K562 (cell line): Measurements from ENCODE around the gene RNF128. TPM values are rescaled to one million over a fixed set of nuclear protein-coding genes. Genes with fewer than 3 reads are reported as not detected.

Source experiments
- ATAC-seq: fragments of 200-7000 bp; cut with Tn5 transposase; 3 replicates; pipeline ENCODE4 v1.9.1; 2020; ENCODE audit warnings: moderate library complexity
- BruUV-seq: library from RNA; stranded (reverse); fragments of 400-500 nt; replicated peaks from 2 replicates; lab custom pipeline; 2021; lab: Mats Ljungman, UMichigan
- CTCF ChIA-PET: fragments of 300-600 bp; formaldehyde crosslinking; extraction: SDS; loops from one replicate; lab custom pipeline; 2021; ENCODE audit warnings: low intra/inter-chr PET ratio; lab: Yijun Ruan, JAX
- POLR2A ChIA-PET: fragments of 300-600, 350-650 bp; sonication (Branson Sonifier 250); formaldehyde crosslinking; extraction: SDS; loops from one replicate; lab custom pipeline; 2021; ENCODE audit warnings: antibody characterized with exemption, inconsistent platforms; lab: Yijun Ruan, JAX
- DNase-seq, 4 experiments: peaks; one replicate each; pipeline versions ENCODE4 v3.0.0 to v3.0.0-alpha.2; 2011 to 2018; ENCODE audit warnings: low spot score in 3 of 4, mixed read lengths in 3 of 4; ENCODE audit errors: extremely low read depth in 1 of 4
- FAIRE-seq: peaks from 2 replicates; lab custom pipeline; 2011; peaks lifted over from hg19 to GRCh38; lab: Jason Lieb, UNC
- H2AFZ ChIP-seq: 2 replicates; pipeline ENCODE4 v1.6.0; 2011; ENCODE audit warnings: low read depth, low read length, control low read depth, inconsistent platforms
- H3K27ac ChIP-seq: fragments of 200-600 bp; 3 replicates; pipeline ENCODE4 v1.8.0; 2011; ENCODE audit warnings: low read depth, mild to moderate bottlenecking, control low read depth, inconsistent platforms, low read length, moderate library complexity, mixed read lengths; ENCODE audit errors: extremely low read depth
- H3K27me3 ChIP-seq, 2 experiments: fragments of 300-600 bp in 1 of 2; 2 replicates in 1 of 2; 3 replicates in 1 of 2; pipeline versions ENCODE4 v1.6.0 to v1.8.0; 2011; ENCODE audit warnings: inconsistent platforms in 2 of 2, low read length in 2 of 2, mild to moderate bottlenecking in 1 of 2, mixed read lengths in 1 of 2, moderate library complexity in 1 of 2; ENCODE audit not compliant: control insufficient read depth in 2 of 2, insufficient read depth in 2 of 2
- H3K36me3 ChIP-seq: fragments of 300-600 bp; 3 replicates; pipeline ENCODE4 v1.8.0; 2011; ENCODE audit warnings: mild to moderate bottlenecking, low read length, inconsistent platforms; ENCODE audit not compliant: control insufficient read depth, insufficient read depth
- H3K4me1 ChIP-seq, 2 experiments: fragments of 200-600 bp in 1 of 2; replicated peaks in 1 of 2; 2 replicates in 1 of 2; 3 replicates in 1 of 2; pipeline versions ENCODE4 v1.5.1 to v1.8.0; 2011; ENCODE audit warnings: inconsistent platforms in 2 of 2, low read length in 2 of 2, mild to moderate bottlenecking in 1 of 2, mixed read lengths in 1 of 2, moderate library complexity in 1 of 2; ENCODE audit not compliant: control insufficient read depth in 2 of 2, insufficient read depth in 2 of 2
- H3K4me2 ChIP-seq: 2 replicates; pipeline ENCODE4 v1.6.1; 2011; ENCODE audit warnings: low read length, control low read depth, inconsistent platforms, mixed read lengths; ENCODE audit not compliant: insufficient read depth
- H3K4me3 ChIP-seq: fragments of 200-600 bp; sonication (generic), shearing (Covaris generic); 2 replicates; pipeline ENCODE4 v1.5.1; 2016; ENCODE audit warnings: control low read depth, inconsistent platforms
- H3K79me2 ChIP-seq: fragments of 200-600 bp; 3 replicates; pipeline ENCODE4 v1.8.0; 2011; ENCODE audit warnings: low read length, inconsistent platforms; ENCODE audit not compliant: control insufficient read depth, insufficient read depth
- H3K9ac ChIP-seq, 2 experiments: 2 replicates each; pipeline versions ENCODE4 v1.6.0 to v1.6.1; 2011; ENCODE audit warnings: low read depth in 2 of 2, low read length in 2 of 2, control low read depth in 1 of 2, inconsistent platforms in 1 of 2, mild to moderate bottlenecking in 1 of 2, mixed read lengths in 1 of 2; ENCODE audit not compliant: insufficient read depth in 1 of 2
- H3K9me1 ChIP-seq: one replicate; pipeline ENCODE4 v1.6.0; 2011; ENCODE audit warnings: inconsistent platforms, mild to moderate bottlenecking, low read length, moderate library complexity; ENCODE audit not compliant: control insufficient read depth, insufficient read depth
- H3K9me3 ChIP-seq: replicated peaks from 2 replicates; pipeline ENCODE4 v1.5.1; 2011; ENCODE audit warnings: low read depth, low read length, inconsistent platforms; ENCODE audit not compliant: control insufficient read depth, insufficient read depth
- H4K20me1 ChIP-seq: replicated peaks from 2 replicates; pipeline ENCODE4 v1.6.1; 2011; ENCODE audit warnings: low read length, inconsistent platforms, mixed read lengths; ENCODE audit not compliant: control insufficient read depth, insufficient read depth
- GMEB1 ChIP-seq: fragments of 250-450 bp; sonication (Bioruptor Pico); IDR thresholded peaks from 2 replicates; pipeline ENCODE4 v1.4.0; 2020; ENCODE audit warnings: mild to moderate bottlenecking
- NR2F6 ChIP-seq: fragments of 450-650 bp; formaldehyde crosslinking; IDR thresholded peaks from 2 replicates; pipeline ENCODE4 v1.4.0; 2020; ENCODE audit warnings: mild to moderate bottlenecking
- POLR2AphosphoS5 ChIP-seq: IDR thresholded peaks from 2 replicates; pipeline ENCODE4 v1.6.1; 2011; ENCODE audit warnings: mild to moderate bottlenecking, low read depth, low read length, moderate library complexity; ENCODE audit not compliant: control insufficient read depth, insufficient read depth
- PRPF4 ChIP-seq: fragments of 200-400 bp; formaldehyde crosslinking; IDR thresholded peaks from one replicate; pipeline ENCODE4 v1.6.1; 2017; ENCODE audit warnings: low read length, low read depth, mild to moderate bottlenecking; ENCODE audit not compliant: insufficient read depth, poor library complexity, severe bottlenecking
- U2AF2 ChIP-seq: fragments of 200-400 bp; formaldehyde crosslinking; optimal IDR thresholded peaks from 2 replicates; pipeline ENCODE3; 2017; ENCODE audit warnings: low read depth, mild to moderate bottlenecking, low read length
- ZNF57 ChIP-seq: fragments of 450-650 bp; formaldehyde crosslinking; IDR thresholded peaks from 2 replicates; pipeline ENCODE4 v1.4.0; 2020; ENCODE audit warnings: mild to moderate bottlenecking, moderate library complexity
- WGBS: fragments of 100-300 bp; shearing (Covaris generic); methylation state at CpG from one replicate; pipeline ENCODE4 v1.1.6; 2016; ENCODE audit warnings: low coverage, mixed read lengths; ENCODE audit not compliant: insufficient coverage; ENCODE audit errors: missing lambda C conversion rate; 5-methylcytosine and 5-hydroxymethylcytosine counted together
- in situ Hi-C: fragments of 300-500 bp; cut with MboI; formaldehyde crosslinking; loops from 4 replicates; pipeline ENCODE4 v1.15.0; 2018; ENCODE audit warnings: inconsistent platforms, mixed read lengths
- intact Hi-C: fragments of 100-400 bp; cut with micrococcal nuclease; formaldehyde crosslinking; loops from 2 replicates; pipeline ENCODE4 v1.14.2; 2022
- polyA plus RNA-seq, 8 experiments: library from polyadenylated mRNA; depleted of rRNA in 4 of 8; stranded (reverse) in 5 of 8; unstranded in 3 of 8; fragments of >200 nt; fragmentation: Nextera tagmentation in 2 of 8; fragmentation: Illumina TruSeq in 1 of 8; extraction: Ambion mirVana in 2 of 8; extraction: Trizol in 1 of 8; gene quantifications; 2 replicates each; pipeline versions ENCODE4 v1.2.1 to v1.2.3, GENCODE V29; 2011 to 2014; ENCODE audit warnings: inconsistent platforms in 1 of 8, missing spikeins in 1 of 8
- total RNA-seq, 7 experiments: library from RNA; depleted of rRNA in 6 of 7; stranded (reverse); fragments of >200 nt in 6 of 7; fragmentation: Illumina TruSeq in 2 of 7; extraction: Trizol in 2 of 7; gene quantifications; 2 replicates each; pipeline versions ENCODE4 v1.2.1 to v1.2.3, GENCODE V29; 2011 to 2021; ENCODE audit warnings: low replicate concordance in 1 of 7
- TF ChIP-seq, protein P1 (sequence below): fragments of 450-650 bp; IDR thresholded peaks from 2 replicates; pipeline ENCODE4 v1.6.1; 2018; ENCODE audit not compliant: partially characterized antibody
- TF ChIP-seq, protein P2 (sequence below): IDR thresholded peaks from 2 replicates; pipeline ENCODE4 v1.6.1; 2011; ENCODE audit not compliant: insufficient read length; ENCODE audit errors: extremely low read depth
- TF ChIP-seq, protein P3 (sequence below): fragments of 250-450 bp; sonication (Bioruptor Pico); IDR thresholded peaks from 2 replicates; pipeline ENCODE4 v1.5.0; 2020; ENCODE audit warnings: mild to moderate bottlenecking, borderline replicate concordance

The RNF128 gene
- total and polyA plus RNA-seq, 9 of the 15 experiments (the other 6 are each of a cell fraction or from before 2014, with no cell fraction given): 0.07 TPM; not detected in 8

- POLR2A ChIA-PET: no interaction called here
- in situ Hi-C loops: no loop called here
- no peak for TF ChIP-seq POLR2AphosphoS5
- TF ChIP-seq ZNF57 (CRISPR knock-in tag): no peak
- TF ChIP-seq, protein P1, sequence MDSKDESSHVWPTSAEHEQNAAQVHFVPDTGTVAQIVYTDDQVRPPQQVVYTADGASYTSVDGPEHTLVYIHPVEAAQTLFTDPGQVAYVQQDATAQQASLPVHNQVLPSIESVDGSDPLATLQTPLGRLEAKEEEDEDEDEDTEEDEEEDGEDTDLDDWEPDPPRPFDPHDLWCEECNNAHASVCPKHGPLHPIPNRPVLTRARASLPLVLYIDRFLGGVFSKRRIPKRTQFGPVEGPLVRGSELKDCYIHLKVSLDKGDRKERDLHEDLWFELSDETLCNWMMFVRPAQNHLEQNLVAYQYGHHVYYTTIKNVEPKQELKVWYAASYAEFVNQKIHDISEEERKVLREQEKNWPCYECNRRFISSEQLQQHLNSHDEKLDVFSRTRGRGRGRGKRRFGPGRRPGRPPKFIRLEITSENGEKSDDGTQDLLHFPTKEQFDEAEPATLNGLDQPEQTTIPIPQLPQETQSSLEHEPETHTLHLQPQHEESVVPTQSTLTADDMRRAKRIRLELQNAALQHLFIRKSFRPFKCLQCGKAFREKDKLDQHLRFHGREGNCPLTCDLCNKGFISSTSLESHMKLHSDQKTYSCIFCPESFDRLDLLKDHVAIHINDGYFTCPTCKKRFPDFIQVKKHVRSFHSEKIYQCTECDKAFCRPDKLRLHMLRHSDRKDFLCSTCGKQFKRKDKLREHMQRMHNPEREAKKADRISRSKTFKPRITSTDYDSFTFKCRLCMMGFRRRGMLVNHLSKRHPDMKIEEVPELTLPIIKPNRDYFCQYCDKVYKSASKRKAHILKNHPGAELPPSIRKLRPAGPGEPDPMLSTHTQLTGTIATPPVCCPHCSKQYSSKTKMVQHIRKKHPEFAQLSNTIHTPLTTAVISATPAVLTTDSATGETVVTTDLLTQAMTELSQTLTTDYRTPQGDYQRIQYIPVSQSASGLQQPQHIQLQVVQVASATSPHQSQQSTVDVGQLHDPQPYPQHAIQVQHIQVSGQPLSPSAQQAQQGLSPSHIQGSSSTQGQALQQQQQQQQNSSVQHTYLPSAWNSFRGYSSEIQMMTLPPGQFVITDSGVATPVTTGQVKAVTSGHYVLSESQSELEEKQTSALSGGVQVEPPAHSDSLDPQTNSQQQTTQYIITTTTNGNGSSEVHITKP: no peak
- TF ChIP-seq GMEB1 (CRISPR knock-in tag): no peak
- no peak for TF ChIP-seq PRPF4
- TF ChIP-seq, protein P2, sequence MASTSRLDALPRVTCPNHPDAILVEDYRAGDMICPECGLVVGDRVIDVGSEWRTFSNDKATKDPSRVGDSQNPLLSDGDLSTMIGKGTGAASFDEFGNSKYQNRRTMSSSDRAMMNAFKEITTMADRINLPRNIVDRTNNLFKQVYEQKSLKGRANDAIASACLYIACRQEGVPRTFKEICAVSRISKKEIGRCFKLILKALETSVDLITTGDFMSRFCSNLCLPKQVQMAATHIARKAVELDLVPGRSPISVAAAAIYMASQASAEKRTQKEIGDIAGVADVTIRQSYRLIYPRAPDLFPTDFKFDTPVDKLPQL: no peak
- TF ChIP-seq NR2F6 (CRISPR knock-in tag): no peak
- TF ChIP-seq, protein P3, sequence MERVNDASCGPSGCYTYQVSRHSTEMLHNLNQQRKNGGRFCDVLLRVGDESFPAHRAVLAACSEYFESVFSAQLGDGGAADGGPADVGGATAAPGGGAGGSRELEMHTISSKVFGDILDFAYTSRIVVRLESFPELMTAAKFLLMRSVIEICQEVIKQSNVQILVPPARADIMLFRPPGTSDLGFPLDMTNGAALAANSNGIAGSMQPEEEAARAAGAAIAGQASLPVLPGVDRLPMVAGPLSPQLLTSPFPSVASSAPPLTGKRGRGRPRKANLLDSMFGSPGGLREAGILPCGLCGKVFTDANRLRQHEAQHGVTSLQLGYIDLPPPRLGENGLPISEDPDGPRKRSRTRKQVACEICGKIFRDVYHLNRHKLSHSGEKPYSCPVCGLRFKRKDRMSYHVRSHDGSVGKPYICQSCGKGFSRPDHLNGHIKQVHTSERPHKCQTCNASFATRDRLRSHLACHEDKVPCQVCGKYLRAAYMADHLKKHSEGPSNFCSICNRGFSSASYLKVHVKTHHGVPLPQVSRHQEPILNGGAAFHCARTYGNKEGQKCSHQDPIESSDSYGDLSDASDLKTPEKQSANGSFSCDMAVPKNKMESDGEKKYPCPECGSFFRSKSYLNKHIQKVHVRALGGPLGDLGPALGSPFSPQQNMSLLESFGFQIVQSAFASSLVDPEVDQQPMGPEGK (CRISPR knock-in tag): no peak
- TF ChIP-seq U2AF2: no peak
Measured at GRCh38 chrX:106783716-106784115, 57.2 kb downstream of the RNF128 start.

More at GRCh38 chrX:106783716-106784115, 57.2 kb downstream of the RNF128 start:
- Histone ChIP-seq H3K9me1 (no peaks in the 10 kb centered on the region), H3K9me3 (no peaks in the 10 kb centered on the region), H4K20me1 (no peaks in the 10 kb centered on the region), H3K27ac (no peak overlapping the region), H3K79me2 (no peaks in the 10 kb centered on the region), H3K27me3 (no peaks in the 10 kb centered on the region), H3K9ac (no peak overlapping the region), H3K36me3 (no peaks in the 10 kb centered on the region), H3K4me3 (no peak overlapping the region), H2AFZ (no peak overlapping the region), H3K4me1 (no peaks in the 10 kb centered on the region), H3K4me2 (no peak overlapping the region)
- no peak for FAIRE-seq
- CTCF ChIA-PET: no interaction called here
- no peak for ATAC-seq
- intact Hi-C loops: no loop called here
- 0% methylated on average over 7 of the region's 7 CpGs for WGBS
- DNase-seq: no peak
- BruUV-seq: no TSS peak
